Measurements from ENCODE around the gene ING2.

- TF ChIP-seq CTCF (IDR thresholded peaks at IDR 0.05): no peak
- no peak for TF ChIP-seq POLR2A (IDR thresholded peaks at IDR 0.05)
These were observed 20.9 kb upstream of the ING2 start for GRCh38 chr4:183483997-183484396.
